Vagina (tissue), 2 donors: Measurements from ENCODE around the gene PANK1. TPM values are rescaled to one million over a fixed set of nuclear protein-coding genes. Genes with fewer than 3 reads are reported as not detected.

Experiments used
- DNase-seq, 2 donors: peaks; one replicate each; pipeline ENCODE4 v3.0.0-alpha.2; 2017; ENCODE audit errors: extremely low spot score in 2 of 2
- H3K27ac ChIP-seq: fragments of 200-600 bp; sonication (generic); one replicate; pipeline ENCODE4 v1.5.1; 2019
- H3K27me3 ChIP-seq: fragments of 200-600 bp; sonication (generic); one replicate; pipeline ENCODE4 v1.5.1; 2019
- H3K36me3 ChIP-seq, 2 donors: fragments of 200-600 bp; sonication (generic); one replicate each; pipeline ENCODE4 v1.5.1; 2017 to 2019
- H3K4me1 ChIP-seq: fragments of 200-600 bp; sonication (generic); one replicate; pipeline ENCODE4 v1.5.1; 2019
- H3K4me3 ChIP-seq, 2 donors: fragments of 200-600 bp; sonication (generic); 1 replicate in 1 of 2; 2 replicates in 1 of 2; pipeline ENCODE4 v1.5.1; 2016 to 2019
- H3K9me3 ChIP-seq: fragments of 200-600 bp; sonication (generic); one replicate; pipeline ENCODE4 v1.5.1; 2019
- POLR2A ChIP-seq, 2 donors: fragments of 450-650 bp; IDR thresholded peaks; one replicate each; pipeline ENCODE4 v1.6.1; 2017; ENCODE audit warnings: antibody characterized with exemption in 2 of 2, mild to moderate bottlenecking in 2 of 2, moderate library complexity in 2 of 2
- POLR2AphosphoS5 ChIP-seq, 2 donors: sonication (generic); formaldehyde crosslinking; IDR thresholded peaks; one replicate each; pipeline ENCODE4 v1.9.0; 2017; ENCODE audit warnings: antibody characterized with exemption in 2 of 2, mild to moderate bottlenecking in 2 of 2, low read depth in 1 of 2; ENCODE audit not compliant: insufficient read depth in 1 of 2
- intact Hi-C: fragments of 100-400 bp; cut with DNase I; formaldehyde crosslinking; loops from one replicate; pipeline ENCODE4 v1.15.1; 2023
- total RNA-seq: library from RNA; depleted of rRNA; stranded (reverse); fragments of >200 nt; gene quantifications from one replicate; pipeline ENCODE4 v1.2.3, GENCODE V29; 2016
- TF ChIP-seq, protein P1 (sequence below), 3 experiments: fragments of 450-650 bp in 2 of 3; fragments of 200-600 bp in 1 of 3; sonication (generic) in 1 of 3; IDR thresholded peaks; one replicate each; pipeline ENCODE4 v1.5.1; 2017 to 2019; ENCODE audit warnings: antibody characterized with exemption in 3 of 3, mild to moderate bottlenecking in 2 of 3, moderate library complexity in 2 of 3

PANK1 gene
- total RNA-seq, 1 donor from 2014 or later: 10.3 TPM

DNA sequence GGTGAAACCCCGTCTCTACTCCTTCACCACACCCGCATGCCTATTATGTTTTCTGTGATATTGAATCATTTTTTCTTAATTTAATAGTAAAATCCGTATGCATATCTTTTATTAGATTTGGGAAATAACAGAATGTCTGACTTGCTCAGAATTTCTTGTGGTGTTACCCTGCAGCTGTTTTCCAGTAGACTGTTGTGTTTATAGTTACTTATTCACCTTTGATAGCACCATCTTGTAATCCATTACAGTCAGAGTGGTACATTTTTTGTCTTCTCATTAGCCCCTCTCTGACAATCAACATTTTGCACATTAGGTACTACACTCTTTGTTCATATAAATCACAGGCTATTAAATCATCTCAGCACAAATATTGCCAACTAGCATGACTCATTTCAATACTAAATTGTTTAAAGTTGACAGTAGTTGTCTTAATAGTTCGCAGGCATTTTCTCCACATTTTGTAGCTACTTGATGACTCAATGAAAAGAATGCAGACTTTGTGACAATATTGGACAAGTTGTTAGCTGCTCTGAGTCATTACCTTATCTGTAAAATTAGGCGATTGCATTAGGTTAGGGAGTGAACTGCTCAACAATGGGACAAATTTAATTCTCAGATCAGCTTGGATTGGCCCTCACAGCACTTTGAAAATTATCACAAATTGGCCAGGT, 91.8 kb downstream of the PANK1 start:
- Histone ChIP-seq H3K9me3 (no peaks in the 10 kb centered on the region), H3K27ac (no peak overlapping the region), H3K36me3 (no peaks in the 10 kb centered on the region), H3K4me3 (no peak overlapping the region), H3K4me1 (no peaks in the 10 kb centered on the region), H3K27me3 (no peaks in the 10 kb centered on the region)
- no peak for DNase-seq
- peak in 1 of 2 donors; percentile 7 for TF ChIP-seq POLR2AphosphoS5 (IDR thresholded peaks at IDR 0.05; ENCODE audit: insufficient read depth in 1 of 2, low read depth in 1 of 2)
- TF ChIP-seq, protein P1, sequence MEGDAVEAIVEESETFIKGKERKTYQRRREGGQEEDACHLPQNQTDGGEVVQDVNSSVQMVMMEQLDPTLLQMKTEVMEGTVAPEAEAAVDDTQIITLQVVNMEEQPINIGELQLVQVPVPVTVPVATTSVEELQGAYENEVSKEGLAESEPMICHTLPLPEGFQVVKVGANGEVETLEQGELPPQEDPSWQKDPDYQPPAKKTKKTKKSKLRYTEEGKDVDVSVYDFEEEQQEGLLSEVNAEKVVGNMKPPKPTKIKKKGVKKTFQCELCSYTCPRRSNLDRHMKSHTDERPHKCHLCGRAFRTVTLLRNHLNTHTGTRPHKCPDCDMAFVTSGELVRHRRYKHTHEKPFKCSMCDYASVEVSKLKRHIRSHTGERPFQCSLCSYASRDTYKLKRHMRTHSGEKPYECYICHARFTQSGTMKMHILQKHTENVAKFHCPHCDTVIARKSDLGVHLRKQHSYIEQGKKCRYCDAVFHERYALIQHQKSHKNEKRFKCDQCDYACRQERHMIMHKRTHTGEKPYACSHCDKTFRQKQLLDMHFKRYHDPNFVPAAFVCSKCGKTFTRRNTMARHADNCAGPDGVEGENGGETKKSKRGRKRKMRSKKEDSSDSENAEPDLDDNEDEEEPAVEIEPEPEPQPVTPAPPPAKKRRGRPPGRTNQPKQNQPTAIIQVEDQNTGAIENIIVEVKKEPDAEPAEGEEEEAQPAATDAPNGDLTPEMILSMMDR (IDR thresholded peaks at IDR 0.05): no peak
- intact Hi-C loops: loop anchor here (2.0 kb wide), 1 partner anchor 78 kb away; no protein-coding TSS in a partner anchor

DNA sequence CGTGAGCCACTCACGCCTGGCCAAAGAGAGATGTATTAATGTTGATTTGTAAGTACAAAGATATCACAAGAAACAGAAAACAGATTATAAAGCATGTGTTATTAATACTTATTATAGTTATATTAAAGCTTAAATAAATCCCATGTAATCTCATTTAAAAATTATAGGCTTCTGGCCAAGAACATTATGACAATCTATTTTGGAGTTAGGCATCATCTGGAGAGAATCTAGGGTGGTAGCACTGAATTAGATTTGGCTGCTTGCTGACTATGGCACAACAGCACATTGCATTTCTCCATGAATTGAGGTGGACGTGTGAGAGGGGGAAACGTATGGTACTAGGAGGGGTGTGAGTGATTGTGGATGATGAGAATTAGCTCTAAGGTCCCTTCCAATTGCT, 92.8 kb downstream of the PANK1 start:
- Histone ChIP-seq H3K27me3 (no peaks in the 10 kb centered on the region), H3K9me3 (no peaks in the 10 kb centered on the region), H3K4me1 (no peaks in the 10 kb centered on the region), H3K36me3 (no peaks in the 10 kb centered on the region), H3K27ac (no peak overlapping the region), H3K4me3 (no peak overlapping the region)
- TF ChIP-seq, protein P1 (IDR thresholded peaks at IDR 0.05): no peak
- TF ChIP-seq POLR2A (IDR thresholded peaks at IDR 0.05) (no peak), POLR2AphosphoS5 (IDR thresholded peaks at IDR 0.05; ENCODE audit: insufficient read depth in 1 of 2, low read depth in 1 of 2) (no peak)
- no peak for DNase-seq
- intact Hi-C loops: loop anchor here (2.0 kb wide), 1 partner anchor 77 kb away; no protein-coding TSS in a partner anchor

DNA sequence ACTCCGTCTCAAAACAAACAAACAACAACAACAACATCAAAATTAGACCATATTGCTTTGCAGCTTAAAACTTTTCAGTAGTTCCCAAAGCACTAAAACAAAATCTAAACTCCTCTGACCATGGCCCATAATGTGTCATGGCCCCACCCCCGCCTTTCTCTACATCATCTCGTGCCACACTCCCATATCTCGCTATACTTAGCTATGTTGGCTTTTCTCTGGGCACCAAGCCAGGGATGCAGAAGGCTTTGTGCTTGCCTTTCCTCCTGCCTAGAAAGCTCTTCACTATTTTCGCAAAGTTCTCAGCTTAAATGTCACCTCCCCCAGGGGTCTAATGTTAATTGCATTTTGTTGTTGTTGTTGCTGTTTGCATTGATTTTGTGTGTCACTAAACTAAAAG, 94.5 kb downstream of the PANK1 start:
- H3K9me3 ChIP-seq: no peaks in the 10 kb centered on the region
- intact Hi-C loops: no loop called here
- no peaks in the 10 kb centered on the region for H3K27me3 ChIP-seq
- no peak for TF ChIP-seq POLR2A (IDR thresholded peaks at IDR 0.05)
- no peak for TF ChIP-seq POLR2AphosphoS5 (IDR thresholded peaks at IDR 0.05; ENCODE audit: insufficient read depth in 1 of 2, low read depth in 1 of 2)
- TF ChIP-seq, protein P1 (IDR thresholded peaks at IDR 0.05): no peak
- no peaks in the 10 kb centered on the region for H3K36me3 ChIP-seq
- no peak overlapping the region for H3K4me3 ChIP-seq
- no peaks in the 10 kb centered on the region for H3K4me1 ChIP-seq
- DNase-seq: no peak
- H3K27ac ChIP-seq: no peak overlapping the region

DNA sequence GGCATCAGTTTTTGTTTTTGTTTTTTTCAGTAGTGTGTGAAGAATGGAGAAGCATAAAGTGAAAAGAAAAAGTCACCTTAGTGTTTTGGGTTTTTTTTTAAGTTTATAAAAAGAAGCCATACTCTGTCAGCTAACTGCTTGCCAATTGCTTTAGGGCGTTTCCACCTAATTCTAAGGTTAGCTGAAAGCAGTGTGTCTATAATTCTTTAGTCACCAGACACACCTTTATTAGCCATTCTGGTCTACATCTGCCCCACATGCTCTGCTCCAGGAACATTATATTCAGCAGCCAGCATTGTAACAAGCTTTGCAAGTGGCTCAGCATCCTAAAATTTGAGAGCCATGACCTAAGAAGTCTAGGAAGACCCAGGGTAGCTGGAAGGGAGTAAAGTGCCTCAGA, 95.5 kb downstream of the PANK1 start:
- H3K27ac ChIP-seq: no peak overlapping the region
- no peaks in the 10 kb centered on the region for H3K36me3 ChIP-seq
- DNase-seq: no peak
- TF ChIP-seq POLR2A (IDR thresholded peaks at IDR 0.05) (no peak), POLR2AphosphoS5 (IDR thresholded peaks at IDR 0.05; ENCODE audit: insufficient read depth in 1 of 2, low read depth in 1 of 2) (no peak)
- TF ChIP-seq, protein P1 (IDR thresholded peaks at IDR 0.05): no peak
- no peaks in the 10 kb centered on the region for H3K27me3 ChIP-seq
- H3K9me3 ChIP-seq: no peaks in the 10 kb centered on the region
- intact Hi-C loops: no loop called here
- H3K4me3 ChIP-seq: no peak overlapping the region
- H3K4me1 ChIP-seq: no peaks in the 10 kb centered on the region

DNA sequence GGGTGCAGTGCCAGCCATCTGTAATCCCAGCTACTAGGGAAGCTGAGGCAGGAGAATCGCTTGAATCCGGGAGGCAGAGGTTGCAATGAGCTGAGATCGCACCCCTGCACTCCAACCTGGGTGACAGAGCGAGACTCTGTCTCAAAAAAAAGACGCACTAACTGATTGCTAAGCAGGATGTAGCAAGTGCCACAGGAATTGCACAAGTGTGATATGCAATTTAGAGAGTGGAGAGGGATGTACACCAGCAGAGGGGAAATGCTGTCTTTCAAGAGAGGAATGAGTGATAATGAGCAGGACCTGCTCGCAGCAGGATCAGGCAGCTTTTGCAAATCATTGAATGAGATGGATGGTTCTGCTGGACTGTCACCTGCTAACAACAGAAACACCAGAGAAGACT, 96.4 kb downstream of the PANK1 start:
- intact Hi-C loops: no loop called here
- no peak overlapping the region for H3K27ac ChIP-seq
- H3K9me3 ChIP-seq: no peaks in the 10 kb centered on the region
- no peaks in the 10 kb centered on the region for H3K36me3 ChIP-seq
- H3K4me1 ChIP-seq: no peaks in the 10 kb centered on the region
- no peaks in the 10 kb centered on the region for H3K27me3 ChIP-seq
- no peak overlapping the region for H3K4me3 ChIP-seq
- DNase-seq: no peak
- no peak for TF ChIP-seq POLR2AphosphoS5 (IDR thresholded peaks at IDR 0.05; ENCODE audit: insufficient read depth in 1 of 2, low read depth in 1 of 2)
- TF ChIP-seq POLR2A (IDR thresholded peaks at IDR 0.05): no peak
- TF ChIP-seq, protein P1 (IDR thresholded peaks at IDR 0.05): no peak
